ENCODE data around the gene FASTK.

The FASTK gene

DNA sequence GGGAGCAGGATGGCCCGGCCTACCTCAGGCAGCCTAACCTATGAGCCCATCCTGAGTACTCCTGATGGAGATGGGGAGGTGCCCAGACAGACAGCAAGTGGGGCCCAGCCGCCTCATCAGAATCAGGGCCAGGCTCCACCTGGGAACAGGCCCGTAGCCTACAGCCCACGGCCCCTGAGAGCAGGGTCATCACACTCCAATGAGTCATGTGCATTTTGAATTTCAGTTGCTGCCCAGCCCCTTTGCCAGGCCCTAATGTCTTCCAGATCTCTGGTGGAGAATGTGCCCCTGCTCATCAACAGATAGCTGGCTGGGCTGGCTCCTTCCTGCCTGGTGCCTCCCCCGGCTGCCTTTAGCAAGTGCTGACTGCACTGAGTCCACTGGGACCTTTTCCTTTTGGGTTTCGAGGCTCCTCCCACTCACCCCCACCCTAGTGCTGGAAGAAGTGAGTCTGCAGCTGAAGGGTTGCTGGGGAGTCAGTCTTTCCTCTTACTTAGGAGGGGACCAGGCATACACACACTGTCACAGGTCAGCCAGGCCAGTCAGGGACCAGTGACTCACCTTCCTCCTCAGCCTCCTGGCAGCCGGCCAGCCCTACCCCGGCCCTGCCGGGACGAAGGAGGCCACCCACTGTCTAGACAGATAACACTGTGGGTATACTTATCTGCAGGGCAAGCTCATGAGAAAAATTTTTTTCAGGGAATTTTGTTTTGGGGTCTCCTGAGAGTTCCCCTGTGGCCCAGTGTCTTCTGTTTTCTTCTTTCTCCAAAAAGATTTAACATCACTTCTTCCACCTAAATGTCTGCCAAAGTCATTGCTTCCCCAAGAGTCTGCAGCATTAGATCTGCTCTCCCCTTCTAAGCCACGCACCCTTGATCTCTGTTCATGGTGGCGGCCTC lies 41.4 kb downstream of the FASTK start:
- no peak for DNase-seq (ENCODE audit: low read depth)
- TF ChIP-seq CTCF (IDR thresholded peaks at IDR 0.05; ENCODE audit: low read depth, low read length, missing control alignments): no peak
- H3K4me3 ChIP-seq (ENCODE audit: low read depth, low read length): no peak overlapping the region

GRCh38 chr7:151035902-151036301 lies 44.7 kb downstream of the FASTK start:
- no peak for TF ChIP-seq CTCF (IDR thresholded peaks at IDR 0.05; ENCODE audit: low read depth, low read length, missing control alignments)
- no peak overlapping the region for H3K4me3 ChIP-seq (ENCODE audit: low read depth, low read length)
- no peak for DNase-seq (ENCODE audit: low read depth)

DNA sequence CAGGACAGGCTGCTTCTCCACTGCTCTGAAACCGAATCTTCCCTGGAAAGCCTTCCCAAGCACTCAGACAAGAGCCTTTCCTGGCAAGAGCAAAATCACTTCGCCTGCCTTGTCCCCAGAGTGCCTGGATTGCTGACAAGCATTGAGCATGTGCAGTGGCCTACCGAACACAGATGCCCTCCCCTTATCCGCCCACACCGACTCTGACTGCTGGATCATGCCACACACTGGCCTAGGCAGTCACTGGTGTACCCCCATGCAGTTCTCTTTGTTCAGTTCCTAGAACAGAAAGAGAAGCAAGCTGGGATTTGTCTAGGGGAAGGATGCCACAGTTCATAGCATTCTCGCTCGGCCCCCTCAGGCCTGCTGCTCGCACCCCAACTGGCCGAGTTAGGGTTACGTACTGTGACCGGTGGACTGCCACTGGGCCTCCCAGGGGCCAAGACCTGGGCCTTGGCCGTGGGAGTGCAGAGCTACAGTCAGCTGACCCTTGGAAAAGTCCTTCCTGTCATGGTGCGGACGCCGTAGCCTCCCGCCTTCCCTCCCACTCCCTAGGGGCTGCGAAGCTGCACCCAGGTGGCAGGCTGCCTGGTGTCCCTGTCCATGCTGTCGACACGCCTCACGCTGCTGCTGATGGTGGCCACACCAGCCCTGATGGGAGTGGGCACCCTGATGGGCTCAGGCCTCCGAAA lies 45.4 kb downstream of the FASTK start:
- DNase-seq (ENCODE audit: low read depth): no peak
- no peak overlapping the region for H3K4me3 ChIP-seq (ENCODE audit: low read depth, low read length)
- TF ChIP-seq CTCF (IDR thresholded peaks at IDR 0.05; ENCODE audit: low read depth, low read length, missing control alignments): no peak

- DNase-seq (ENCODE audit: low read depth): no peak
- H3K4me3 ChIP-seq (ENCODE audit: low read depth, low read length): no peak overlapping the region
- no peak for TF ChIP-seq CTCF (IDR thresholded peaks at IDR 0.05; ENCODE audit: low read depth, low read length, missing control alignments)
These were observed 46.1 kb downstream of the FASTK start for GRCh38 chr7:151034312-151035025.

DNA sequence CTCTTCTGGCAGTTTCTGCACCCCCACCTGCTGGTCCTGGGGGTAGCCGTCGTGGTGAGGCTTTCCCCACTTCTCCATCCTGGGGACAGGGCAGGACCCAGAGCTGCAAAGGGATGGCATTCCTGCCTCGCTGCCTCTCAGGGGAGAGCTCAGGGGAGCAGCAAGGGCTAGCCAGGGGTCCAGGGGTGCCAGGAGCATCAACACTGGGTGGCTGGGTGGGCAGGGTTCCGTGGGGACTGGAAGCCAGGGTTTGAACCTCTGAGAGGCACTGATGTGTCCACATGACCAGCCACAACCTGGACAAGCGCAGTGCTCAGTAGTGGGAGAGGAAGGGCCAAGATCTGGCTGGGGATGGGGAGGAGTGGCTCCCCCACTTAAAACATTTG lies 46.8 kb downstream of the FASTK start:
- H3K4me3 ChIP-seq (ENCODE audit: low read depth, low read length): no peak overlapping the region
- no peak for TF ChIP-seq CTCF (IDR thresholded peaks at IDR 0.05; ENCODE audit: low read depth, low read length, missing control alignments)
- DNase-seq (ENCODE audit: low read depth): no peak

DNA sequence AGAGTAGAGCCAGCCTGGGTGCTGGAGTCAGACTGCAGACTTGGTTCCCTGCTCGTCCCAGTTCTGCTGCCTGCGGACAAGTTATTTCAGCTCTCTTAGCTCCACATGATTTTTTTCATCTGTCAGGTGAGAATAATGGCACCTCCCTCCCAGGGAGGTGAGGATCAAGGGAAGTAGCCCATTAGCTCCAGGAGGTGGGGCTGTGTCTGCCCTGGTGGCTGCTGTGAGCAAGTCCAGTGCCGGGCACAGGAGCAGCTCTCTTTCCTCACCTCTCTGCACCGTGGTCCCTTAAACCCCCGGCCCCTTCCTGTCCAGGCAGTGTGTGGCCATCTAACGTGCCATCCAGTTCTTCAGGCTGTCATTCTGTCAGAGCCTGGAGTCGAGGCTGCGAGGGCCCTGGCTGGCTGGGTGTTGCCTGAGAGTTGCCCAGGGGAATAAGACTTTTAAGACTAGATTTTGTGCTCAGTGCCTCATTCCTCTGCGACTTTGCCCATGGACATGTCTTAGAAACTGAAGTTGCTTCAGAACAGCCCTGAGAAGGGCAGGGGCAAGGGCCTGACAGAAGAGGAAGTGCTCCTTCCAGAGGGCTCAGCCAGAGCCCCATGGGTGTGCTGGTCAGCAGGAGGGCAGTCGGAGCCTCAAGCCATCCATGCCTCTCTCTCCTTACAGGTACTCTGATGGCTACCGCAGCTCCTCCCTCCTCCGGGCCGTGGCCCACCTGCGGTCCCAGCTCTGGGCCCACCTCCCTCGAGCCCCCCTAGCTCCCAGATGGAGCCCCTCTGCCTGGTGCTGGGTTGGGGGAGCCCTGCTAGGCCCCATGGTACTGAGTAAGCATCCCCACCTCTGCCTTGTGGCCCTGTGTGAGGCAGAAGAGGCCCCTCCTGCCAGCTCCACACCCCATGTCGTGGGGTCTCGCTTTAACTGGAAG lies 47.4 kb downstream of the FASTK start:
- DNase-seq (ENCODE audit: low read depth): no peak
- no peak overlapping the region for H3K4me3 ChIP-seq (ENCODE audit: low read depth, low read length)
- TF ChIP-seq CTCF (IDR thresholded peaks at IDR 0.05; ENCODE audit: low read depth, low read length, missing control alignments): no peak

All from GM12864 (cell line).